Measurements from ENCODE around the gene CELF3.

DNA sequence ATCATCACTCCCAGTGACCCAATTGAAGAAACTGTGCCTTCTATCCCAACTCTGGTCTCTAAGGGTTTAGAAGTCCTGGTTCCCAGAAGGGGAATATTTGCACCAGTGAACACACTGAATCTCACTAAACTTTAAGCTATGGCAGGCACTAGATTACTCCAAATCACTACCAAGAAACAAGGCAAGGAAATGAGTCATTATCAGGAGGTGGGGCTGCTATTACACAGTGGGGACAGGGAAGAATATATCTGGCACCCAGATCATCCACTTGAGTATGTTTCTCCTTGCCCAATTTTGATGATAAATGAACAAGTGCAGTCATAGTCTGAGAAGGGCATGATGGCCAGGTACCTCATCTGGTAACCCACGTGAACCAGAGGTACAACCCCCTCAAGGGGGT, 39.7 kb upstream of the CELF3 start:
- TF ChIP-seq CTCF (conservative IDR thresholded peaks at IDR 0.05; ENCODE audit: low read depth, low read length), result no peak
- TF ChIP-seq EZH2 (IDR thresholded peaks at IDR 0.05; ENCODE audit: low read length, unreplicated experiment), result no peak

Data from PC-3 (cell line).